ENCODE data around the gene EVI2A. TPM values are rescaled to one million over a fixed set of nuclear protein-coding genes. Genes with fewer than 3 reads are reported as not detected.

Gene EVI2A
- total and polyA plus RNA-seq, 10 of the 15 experiments (the other 5 are each of a cell fraction or from before 2014, with no cell fraction given), result 4.6 to 78.3 (median 25.7) TPM

DNA sequence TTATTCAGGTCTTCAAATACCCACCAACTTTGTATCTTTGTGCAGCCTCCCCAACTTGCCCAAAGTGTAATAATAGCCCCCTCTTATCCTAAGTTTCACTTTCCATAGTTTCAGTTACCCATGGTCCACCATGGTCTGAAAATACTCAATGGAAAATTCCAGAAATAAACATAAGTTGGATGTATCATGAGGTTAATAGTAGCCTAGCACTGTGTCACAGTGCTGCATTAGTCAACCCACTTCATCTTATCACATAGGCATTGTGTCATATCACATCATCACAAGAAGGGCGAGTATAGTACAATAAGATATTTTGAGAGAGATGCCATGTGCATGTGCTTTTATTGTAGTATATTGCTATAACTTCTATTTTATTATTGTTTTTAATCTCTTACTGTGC, 46.3 kb downstream of the EVI2A start:
- Histone ChIP-seq H3K79me2 (ENCODE audit: control insufficient read depth, insufficient read depth, low read length) (no peaks in the 10 kb centered on the region), H3K27me3 (replicated peaks in 1 of 2; ENCODE audit: control insufficient read depth in 2 of 2, insufficient read depth in 2 of 2, low read length in 1 of 2) (no peaks in the 10 kb centered on the region), H4K20me1 (ENCODE audit: control insufficient read depth, insufficient read depth) (no peaks in the 10 kb centered on the region), H3K36me3 (ENCODE audit: control insufficient read depth in 2 of 2, insufficient read depth in 2 of 2, low read length in 1 of 2) (peaks cover 0 to 9% of the 10 kb centered on the region in 2 experiments; a peak in 2 of 4 replicates), H3K9me3 (replicated peaks; ENCODE audit: control insufficient read depth, insufficient read depth, low read length) (no peaks in the 10 kb centered on the region), H3K4me2 (ENCODE audit: control insufficient read depth, insufficient read depth) (no peak overlapping the region), H3K4me1 (ENCODE audit: control insufficient read depth, insufficient read depth, low read length) (no peaks in the 10 kb centered on the region), H2AFZ (ENCODE audit: control insufficient read depth, low read depth, low read length) (no peak overlapping the region), H3K27ac (ENCODE audit: control insufficient read depth, insufficient read depth) (no peak overlapping the region), H3K4me3 (no peak overlapping the region), H3K9ac (ENCODE audit: control insufficient read depth, insufficient read depth, low read length) (no peak overlapping the region)
- CTCF ChIA-PET, result no interaction called here
- FAIRE-seq (no peak), DNase-seq (ENCODE audit: low read depth, low spot score) (no peak), ATAC-seq (no peak)
- in situ Hi-C loops (cut with MboI) (no loop called here), intact Hi-C loops (cut with micrococcal nuclease; ENCODE audit: unreplicated experiment) (no loop called here)
- no TSS peak for BruUV-seq (replicated peaks)
- SMC1A ChIA-PET (ENCODE audit: uncharacterized antibody, unreplicated experiment), result interaction anchor here (1.2 kb wide), 1 partner anchor 97 kb away, joined by 3 read pairs; no protein-coding TSS in a partner anchor
- POLR2A ChIA-PET, result no interaction called here
- RAD21 ChIA-PET (ENCODE audit: unreplicated experiment), result no interaction called here
- 96% methylated on average over 1 of the region's 1 CpG for WGBS (ENCODE audit: insufficient coverage, insufficient replicate concordance, low lambda C conversion rate, missing lambda C conversion rate)
- no peak for TF ChIP-seq ZNF384 (IDR thresholded peaks at IDR 0.05; ENCODE audit: borderline replicate concordance, low read depth, low read length)
- TF ChIP-seq EP300 (IDR thresholded peaks at IDR 0.05; ENCODE audit: borderline replicate concordance in 1 of 2, control insufficient read depth in 1 of 2, low read depth in 2 of 2, low read length in 2 of 2), result no peak
- no peak for TF ChIP-seq ZNF687 (IDR thresholded peaks at IDR 0.05)
- TF ChIP-seq, protein P1, sequence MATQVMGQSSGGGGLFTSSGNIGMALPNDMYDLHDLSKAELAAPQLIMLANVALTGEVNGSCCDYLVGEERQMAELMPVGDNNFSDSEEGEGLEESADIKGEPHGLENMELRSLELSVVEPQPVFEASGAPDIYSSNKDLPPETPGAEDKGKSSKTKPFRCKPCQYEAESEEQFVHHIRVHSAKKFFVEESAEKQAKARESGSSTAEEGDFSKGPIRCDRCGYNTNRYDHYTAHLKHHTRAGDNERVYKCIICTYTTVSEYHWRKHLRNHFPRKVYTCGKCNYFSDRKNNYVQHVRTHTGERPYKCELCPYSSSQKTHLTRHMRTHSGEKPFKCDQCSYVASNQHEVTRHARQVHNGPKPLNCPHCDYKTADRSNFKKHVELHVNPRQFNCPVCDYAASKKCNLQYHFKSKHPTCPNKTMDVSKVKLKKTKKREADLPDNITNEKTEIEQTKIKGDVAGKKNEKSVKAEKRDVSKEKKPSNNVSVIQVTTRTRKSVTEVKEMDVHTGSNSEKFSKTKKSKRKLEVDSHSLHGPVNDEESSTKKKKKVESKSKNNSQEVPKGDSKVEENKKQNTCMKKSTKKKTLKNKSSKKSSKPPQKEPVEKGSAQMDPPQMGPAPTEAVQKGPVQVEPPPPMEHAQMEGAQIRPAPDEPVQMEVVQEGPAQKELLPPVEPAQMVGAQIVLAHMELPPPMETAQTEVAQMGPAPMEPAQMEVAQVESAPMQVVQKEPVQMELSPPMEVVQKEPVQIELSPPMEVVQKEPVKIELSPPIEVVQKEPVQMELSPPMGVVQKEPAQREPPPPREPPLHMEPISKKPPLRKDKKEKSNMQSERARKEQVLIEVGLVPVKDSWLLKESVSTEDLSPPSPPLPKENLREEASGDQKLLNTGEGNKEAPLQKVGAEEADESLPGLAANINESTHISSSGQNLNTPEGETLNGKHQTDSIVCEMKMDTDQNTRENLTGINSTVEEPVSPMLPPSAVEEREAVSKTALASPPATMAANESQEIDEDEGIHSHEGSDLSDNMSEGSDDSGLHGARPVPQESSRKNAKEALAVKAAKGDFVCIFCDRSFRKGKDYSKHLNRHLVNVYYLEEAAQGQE (IDR thresholded peaks at IDR 0.05; ENCODE audit: low read depth, low read length), result no peak
- TF ChIP-seq SKIL (IDR thresholded peaks at IDR 0.05; ENCODE audit: low read depth, poor library complexity, severe bottlenecking), result no peak
- no peak for TF ChIP-seq MYC (IDR thresholded peaks at IDR 0.05; ENCODE audit: insufficient read depth, insufficient read length, insufficient replicate concordance, low read length, severe bottlenecking)
- no peak for TF ChIP-seq RBBP5 (conservative IDR thresholded peaks at IDR 0.05)
- TF ChIP-seq CREM (IDR thresholded peaks at IDR 0.05; ENCODE audit: low read depth), result no peak
- TF ChIP-seq E4F1 (IDR thresholded peaks at IDR 0.05; ENCODE audit: borderline replicate concordance, partially characterized antibody), result no peak
- TF ChIP-seq RCOR1 (conservative IDR thresholded peaks at IDR 0.05; ENCODE audit: low read depth, low read length), result no peak
- no peak for TF ChIP-seq HDAC6 (IDR thresholded peaks at IDR 0.05; ENCODE audit: unreplicated experiment)

All from GM12878 (cell line).